Measurements from ENCODE around the gene PDPR. TPM values are rescaled to one million over a fixed set of nuclear protein-coding genes. Genes with fewer than 3 reads are reported as not detected.
"Not testable (repeated sequence)": the region's sequence is repeated elsewhere in the genome, so short reads cannot be mapped to it uniquely, and the experiment has no call there.

PDPR gene
- total and polyA plus RNA-seq, 2 of the 8 experiments (the other 6 are each of a cell fraction or from before 2014, with no cell fraction given): 40.2 to 43.1 TPM

DNA sequence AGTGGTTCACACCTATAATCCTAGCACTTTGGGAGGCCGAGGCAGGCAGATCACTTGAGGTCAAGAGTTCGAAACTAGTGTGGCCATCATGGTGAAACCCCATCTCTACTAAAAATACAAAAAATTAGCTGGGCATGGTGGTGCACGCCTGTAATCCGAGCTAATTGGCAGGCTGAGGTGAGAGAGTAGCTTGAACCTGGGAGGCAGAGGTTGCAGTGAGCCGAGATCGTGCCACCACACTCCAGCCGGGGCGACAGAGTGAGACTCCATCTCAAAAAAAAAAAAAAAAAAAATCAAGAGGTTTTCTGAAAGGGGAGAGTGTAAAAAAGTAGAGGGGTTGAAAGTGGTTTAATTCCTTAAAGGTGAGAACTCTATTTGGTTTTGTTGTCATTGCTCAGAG lies 21.7 kb downstream of the PDPR start:
- H3K23ac ChIP-seq (ENCODE audit: insufficient read length); H3K4ac ChIP-seq (replicated peaks; ENCODE audit: insufficient read length, low read depth, low read length); H4K5ac ChIP-seq (ENCODE audit: insufficient read length, low read depth, low read length); H3K9me3 ChIP-seq (ENCODE audit: insufficient read depth in 2 of 2, low read depth in 1 of 2, low read length in 1 of 2); H3K56ac ChIP-seq (replicated peaks; ENCODE audit: insufficient read length, low read depth, low read length); H3K4me3 ChIP-seq (ENCODE audit: extremely low read depth in 1 of 4, insufficient read depth in 2 of 4, low read depth in 3 of 4, low read length in 4 of 4); H3K79me1 ChIP-seq (ENCODE audit: low read depth, low read length); H3K14ac ChIP-seq (ENCODE audit: insufficient read length); H3K79me2 ChIP-seq (ENCODE audit: control insufficient read depth in 1 of 2, insufficient read depth in 2 of 2, low read length in 2 of 2); DNase-seq (ENCODE audit: low read depth in 1 of 2, low spot score in 2 of 2); H2AFZ ChIP-seq (ENCODE audit: low read length); H3K27ac ChIP-seq (ENCODE audit: low read depth, low read length); H3K4me2 ChIP-seq (ENCODE audit: insufficient read depth in 1 of 2, low read depth in 2 of 2, low read length in 2 of 2); H2BK15ac ChIP-seq (ENCODE audit: low read length); H4K91ac ChIP-seq (replicated peaks; ENCODE audit: insufficient read length, low read length); CTCF ChIA-PET (ENCODE audit: partially characterized antibody); H3K23me2 ChIP-seq (ENCODE audit: low read depth, low read length); H3K27me3 ChIP-seq (replicated peaks in 1 of 4; ENCODE audit: control insufficient read depth in 3 of 4, extremely low read depth in 1 of 4, insufficient read depth in 3 of 4, low read length in 3 of 4); H2BK5ac ChIP-seq (ENCODE audit: low read depth, low read length); POLR2A ChIA-PET (ENCODE audit: partially characterized antibody); H2AK5ac ChIP-seq (ENCODE audit: low read depth, low read length); H4K20me1 ChIP-seq (replicated peaks in 1 of 2; ENCODE audit: control insufficient read depth in 1 of 2, insufficient read depth in 2 of 2, low read length in 2 of 2); H2BK12ac ChIP-seq (ENCODE audit: low read depth, low read length); H3K4me1 ChIP-seq (replicated peaks in 1 of 4; ENCODE audit: control insufficient read depth in 3 of 4, insufficient read depth in 4 of 4, low read length in 3 of 4); H3K18ac ChIP-seq (ENCODE audit: extremely low read depth, low read length); H2BK20ac ChIP-seq (ENCODE audit: low read length); H4K8ac ChIP-seq (ENCODE audit: extremely low read depth, insufficient read depth, low read length); H2BK120ac ChIP-seq (replicated peaks; ENCODE audit: low read depth, low read length); FAIRE-seq; H3K9ac ChIP-seq (replicated peaks in 1 of 4; ENCODE audit: extremely low read depth in 1 of 4, low read depth in 3 of 4, low read length in 3 of 4): not testable (repeated sequence)
- 85% methylated on average over 5 of the region's 8 CpGs; no CpG with 5 or more reads in 1 of the 2 experiments for WGBS, 2 experiments (ENCODE audit: extremely low coverage in 1 of 2, insufficient coverage in 1 of 2, insufficient read length in 1 of 2, insufficient replicate concordance in 2 of 2, low coverage in 1 of 2, low lambda C conversion rate in 2 of 2, missing lambda C conversion rate in 1 of 2)
- peaks cover 6 to 40% (median 30%) of the 10 kb centered on the region in 4 experiments; a peak in 7 of 8 replicates for H3K36me3 ChIP-seq (ENCODE audit: control insufficient read depth in 2 of 4, insufficient read depth in 4 of 4, low read length in 3 of 4)

DNA sequence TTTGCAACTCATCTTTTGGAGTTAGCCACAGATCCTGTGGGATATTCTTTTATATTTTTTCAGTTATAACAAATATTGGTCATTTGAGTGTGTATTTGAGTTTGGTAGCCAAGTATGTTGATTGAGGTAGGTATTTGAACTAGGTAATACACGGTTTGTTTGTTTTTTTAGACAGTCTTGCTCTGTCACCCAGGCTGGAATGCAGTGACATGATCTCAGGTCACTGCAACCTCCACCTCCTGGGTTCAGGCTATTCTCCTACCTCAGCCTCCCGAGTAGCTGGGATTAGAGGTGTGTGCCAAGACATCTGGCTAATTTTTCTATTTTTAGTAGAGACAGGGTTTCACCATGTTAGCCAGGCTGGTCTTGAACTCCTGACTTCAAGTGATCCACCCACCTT lies 22.5 kb downstream of the PDPR start:
- H4K20me1 ChIP-seq (replicated peaks in 1 of 2; ENCODE audit: control insufficient read depth in 1 of 2, insufficient read depth in 2 of 2, low read length in 2 of 2); H2AFZ ChIP-seq (ENCODE audit: low read length); H3K79me2 ChIP-seq (ENCODE audit: control insufficient read depth in 1 of 2, insufficient read depth in 2 of 2, low read length in 2 of 2); H3K4ac ChIP-seq (replicated peaks; ENCODE audit: insufficient read length, low read depth, low read length); H4K8ac ChIP-seq (ENCODE audit: extremely low read depth, insufficient read depth, low read length); FAIRE-seq; H3K4me1 ChIP-seq (replicated peaks in 1 of 4; ENCODE audit: control insufficient read depth in 3 of 4, insufficient read depth in 4 of 4, low read length in 3 of 4); H4K91ac ChIP-seq (replicated peaks; ENCODE audit: insufficient read length, low read length); H2BK20ac ChIP-seq (ENCODE audit: low read length); H3K9ac ChIP-seq (replicated peaks in 1 of 4; ENCODE audit: extremely low read depth in 1 of 4, low read depth in 3 of 4, low read length in 3 of 4); H2BK12ac ChIP-seq (ENCODE audit: low read depth, low read length); H3K4me3 ChIP-seq (ENCODE audit: extremely low read depth in 1 of 4, insufficient read depth in 2 of 4, low read depth in 3 of 4, low read length in 4 of 4); H3K14ac ChIP-seq (ENCODE audit: insufficient read length); H2BK5ac ChIP-seq (ENCODE audit: low read depth, low read length); H2BK15ac ChIP-seq (ENCODE audit: low read length); DNase-seq (ENCODE audit: low read depth in 1 of 2, low spot score in 2 of 2); H3K18ac ChIP-seq (ENCODE audit: extremely low read depth, low read length); H2BK120ac ChIP-seq (replicated peaks; ENCODE audit: low read depth, low read length); H3K27ac ChIP-seq (ENCODE audit: low read depth, low read length); H3K23ac ChIP-seq (ENCODE audit: insufficient read length); H3K56ac ChIP-seq (replicated peaks; ENCODE audit: insufficient read length, low read depth, low read length); H3K4me2 ChIP-seq (ENCODE audit: insufficient read depth in 1 of 2, low read depth in 2 of 2, low read length in 2 of 2); H3K79me1 ChIP-seq (ENCODE audit: low read depth, low read length); H4K5ac ChIP-seq (ENCODE audit: insufficient read length, low read depth, low read length); CTCF ChIA-PET (ENCODE audit: partially characterized antibody); H3K27me3 ChIP-seq (replicated peaks in 1 of 4; ENCODE audit: control insufficient read depth in 3 of 4, extremely low read depth in 1 of 4, insufficient read depth in 3 of 4, low read length in 3 of 4); H3K9me3 ChIP-seq (ENCODE audit: insufficient read depth in 2 of 2, low read depth in 1 of 2, low read length in 1 of 2); H2AK5ac ChIP-seq (ENCODE audit: low read depth, low read length); POLR2A ChIA-PET (ENCODE audit: partially characterized antibody); H3K23me2 ChIP-seq (ENCODE audit: low read depth, low read length): not testable (repeated sequence)
- 89% methylated on average over 2 of the region's 2 CpGs; no CpG with 5 or more reads in 1 of the 2 experiments for WGBS, 2 experiments (ENCODE audit: extremely low coverage in 1 of 2, insufficient coverage in 1 of 2, insufficient read length in 1 of 2, insufficient replicate concordance in 2 of 2, low coverage in 1 of 2, low lambda C conversion rate in 2 of 2, missing lambda C conversion rate in 1 of 2)
- peaks cover 6 to 45% (median 30%) of the 10 kb centered on the region in 4 experiments for H3K36me3 ChIP-seq (ENCODE audit: control insufficient read depth in 2 of 4, insufficient read depth in 4 of 4, low read length in 3 of 4)
